Astrocyte (in vitro differentiated cells and primary cell): Measurements from ENCODE around the gene RP2. TPM values are rescaled to one million over a fixed set of nuclear protein-coding genes. Genes with fewer than 3 reads are reported as not detected.

Source experiments
- DNase-seq: peaks from one replicate; pipeline ENCODE4 v3.0.0-alpha.2; 2010; ENCODE audit warnings: low read depth
- FAIRE-seq: peaks from 2 replicates; lab custom pipeline; 2011; peaks lifted over from hg19 to GRCh38; lab: Jason Lieb, UNC
- H2AFZ ChIP-seq: 2 replicates; pipeline ENCODE4 v1.6.0; 2012; ENCODE audit warnings: low read depth, low read length, inconsistent platforms
- H3K27ac ChIP-seq: 2 replicates; pipeline ENCODE4 v1.5.1; 2011; ENCODE audit warnings: low read depth, low read length, inconsistent platforms
- H3K27me3 ChIP-seq: 2 replicates; pipeline ENCODE4 v1.6.0; 2011; ENCODE audit warnings: low read length, inconsistent platforms; ENCODE audit not compliant: insufficient read depth
- H3K36me3 ChIP-seq: 2 replicates; pipeline ENCODE4 v1.5.1; 2011; ENCODE audit warnings: low read length, inconsistent platforms; ENCODE audit not compliant: insufficient read depth
- H3K4me1 ChIP-seq: 2 replicates; pipeline ENCODE4 v1.5.1; 2011; ENCODE audit warnings: low read length, inconsistent platforms; ENCODE audit not compliant: insufficient read depth
- H3K4me2 ChIP-seq: 2 replicates; pipeline ENCODE4 v1.6.0; 2012; ENCODE audit warnings: low read length, inconsistent platforms
- H3K4me3 ChIP-seq: 2 replicates; pipeline ENCODE4 v1.5.1; 2011; ENCODE audit warnings: low read depth, mild to moderate bottlenecking, low read length, inconsistent platforms; ENCODE audit not compliant: insufficient read depth
- H3K79me2 ChIP-seq: 2 replicates; pipeline ENCODE4 v1.6.0; 2012; ENCODE audit warnings: mild to moderate bottlenecking, low read length, inconsistent platforms; ENCODE audit not compliant: insufficient read depth
- H3K9ac ChIP-seq: 2 replicates; pipeline ENCODE4 v1.6.0; 2012; ENCODE audit warnings: mild to moderate bottlenecking, low read length, inconsistent platforms
- H3K9me3 ChIP-seq: 2 replicates; pipeline ENCODE4 v1.5.1; 2012; ENCODE audit warnings: low read depth, mild to moderate bottlenecking, low read length, inconsistent platforms; ENCODE audit not compliant: insufficient read depth
- H4K20me1 ChIP-seq: 2 replicates; pipeline ENCODE4 v1.6.0; 2012; ENCODE audit warnings: low read length, inconsistent platforms; ENCODE audit not compliant: insufficient read depth
- H3K27ac Mint-ChIP-seq: one replicate; pipeline ENCODE4 v1.8.0; 2021; ENCODE audit warnings: mild to moderate bottlenecking, mixed read lengths; ENCODE audit not compliant: unreplicated experiment
- H3K27me3 Mint-ChIP-seq: one replicate; pipeline ENCODE4 v1.8.0; 2021; ENCODE audit warnings: low read depth, mixed read lengths; ENCODE audit not compliant: unreplicated experiment
- H3K36me3 Mint-ChIP-seq: one replicate; pipeline ENCODE4 v1.8.0; 2021; ENCODE audit warnings: low read depth, mixed read lengths; ENCODE audit not compliant: unreplicated experiment
- H3K4me1 Mint-ChIP-seq: one replicate; pipeline ENCODE4 v1.8.0; 2021; ENCODE audit warnings: low read depth, mixed read lengths; ENCODE audit not compliant: unreplicated experiment
- H3K4me3 Mint-ChIP-seq: one replicate; pipeline ENCODE4 v1.8.0; 2021; ENCODE audit warnings: mild to moderate bottlenecking, moderate library complexity, mixed read lengths; ENCODE audit not compliant: unreplicated experiment
- H3K9me3 Mint-ChIP-seq: one replicate; pipeline ENCODE4 v1.8.0; 2021; ENCODE audit warnings: mild to moderate bottlenecking, mixed read lengths; ENCODE audit not compliant: unreplicated experiment
- CTCF ChIP-seq: IDR thresholded peaks from 2 replicates; pipeline ENCODE4 v1.5.1; 2011; ENCODE audit warnings: low read depth, mild to moderate bottlenecking, inconsistent platforms, low read length, moderate library complexity; ENCODE audit not compliant: insufficient read depth
- EZH2 ChIP-seq: IDR thresholded peaks from 2 replicates; pipeline ENCODE4 v1.6.1; 2012; ENCODE audit warnings: mild to moderate bottlenecking, low read length, inconsistent platforms; ENCODE audit not compliant: insufficient read depth
- total RNA-seq: library from RNA; stranded (reverse); gene quantifications from 2 replicates; pipeline ENCODE4 v1.2.1, GENCODE V29; 2021

The RP2 gene
- total RNA-seq, 1 donor from 2014 or later, result 20.5 TPM

GRCh38 chrX:46873746-46874145 lies 36.9 kb downstream of the RP2 start:
- Histone ChIP-seq H3K4me2 (peak overlapping the region; percentile 63), H3K79me2 (no peaks in the 10 kb centered on the region), H3K9ac (no peak overlapping the region), H4K20me1 (no peaks in the 10 kb centered on the region), H3K27ac (no peak overlapping the region), H3K9me3 (no peaks in the 10 kb centered on the region), H3K36me3 (no peaks in the 10 kb centered on the region), H3K27me3 (no peaks in the 10 kb centered on the region), H2AFZ (no peak overlapping the region), H3K4me1 (peaks cover 3% of the 10 kb centered on the region), H3K4me3 (no peak overlapping the region)
- Mint-ChIP-seq H3K36me3 (peaks cover 2% of the 10 kb centered on the region), H3K4me3 (no peak overlapping the region), H3K27ac (no peak overlapping the region), H3K27me3 (no peaks in the 10 kb centered on the region), H3K9me3 (no peaks in the 10 kb centered on the region), H3K4me1 (peaks cover 4% of the 10 kb centered on the region)
- TF ChIP-seq CTCF (no peak), EZH2 (no peak)
- FAIRE-seq (no peak), DNase-seq (peak; percentile 3)

DNA sequence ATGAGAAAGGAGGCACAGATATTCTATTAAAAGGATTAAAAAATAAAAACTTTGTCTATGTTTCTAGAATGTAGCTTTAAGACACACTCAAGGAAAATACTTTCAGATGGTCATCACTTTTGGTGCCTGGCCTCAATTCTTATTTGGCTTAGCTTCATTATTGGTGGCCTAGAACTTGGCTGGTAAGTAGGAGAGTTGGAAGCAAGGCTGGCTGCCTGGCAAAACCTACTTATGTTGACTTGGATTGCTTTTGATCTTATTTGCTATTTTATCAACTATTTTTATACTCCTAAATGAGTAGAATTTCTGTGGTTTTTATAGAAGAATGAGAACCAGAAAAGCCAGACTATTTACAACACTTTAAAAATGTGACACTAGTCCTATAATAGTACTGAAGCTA lies 40.1 kb downstream of the RP2 start:
- Histone ChIP-seq H3K36me3 (no peaks in the 10 kb centered on the region), H3K27ac (no peak overlapping the region), H3K4me1 (peaks cover 3% of the 10 kb centered on the region), H3K4me2 (no peak overlapping the region), H3K4me3 (no peak overlapping the region), H3K9me3 (no peaks in the 10 kb centered on the region), H2AFZ (no peak overlapping the region), H3K79me2 (no peaks in the 10 kb centered on the region), H4K20me1 (no peaks in the 10 kb centered on the region), H3K27me3 (no peaks in the 10 kb centered on the region), H3K9ac (no peak overlapping the region)
- H3K4me1 Mint-ChIP-seq, result peaks cover 4% of the 10 kb centered on the region
- H3K27ac Mint-ChIP-seq, result no peak overlapping the region
- FAIRE-seq, result no peak
- H3K4me3 Mint-ChIP-seq, result no peak overlapping the region
- H3K9me3 Mint-ChIP-seq, result no peaks in the 10 kb centered on the region
- no peaks in the 10 kb centered on the region for H3K36me3 Mint-ChIP-seq
- DNase-seq, result peak; percentile 13
- TF ChIP-seq CTCF (no peak), EZH2 (no peak)
- H3K27me3 Mint-ChIP-seq, result no peaks in the 10 kb centered on the region

DNA sequence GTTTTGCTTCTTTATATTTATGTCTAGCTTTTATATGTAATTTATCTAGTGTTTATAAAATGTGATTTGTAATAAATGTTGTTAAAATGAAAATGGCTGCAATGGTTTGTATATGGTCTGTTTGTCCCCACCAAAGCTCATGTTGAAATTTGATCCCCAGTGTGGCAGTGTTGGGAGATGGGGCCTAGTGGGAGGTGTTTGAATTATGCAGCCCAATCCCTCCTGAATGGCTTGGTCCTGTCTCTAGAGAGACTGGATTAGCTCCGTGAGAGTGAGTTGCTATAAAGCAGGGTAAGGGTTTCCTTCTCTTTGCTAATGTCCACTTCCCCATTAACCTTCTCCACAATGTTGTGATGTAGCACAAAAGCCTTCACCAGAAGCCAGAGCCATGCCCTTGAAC lies 45.4 kb downstream of the RP2 start:
- no peak for TF ChIP-seq CTCF
- no peak for TF ChIP-seq EZH2
- Mint-ChIP-seq H3K36me3 (no peaks in the 10 kb centered on the region), H3K27ac (no peak overlapping the region), H3K4me1 (no peaks in the 10 kb centered on the region), H3K27me3 (no peaks in the 10 kb centered on the region), H3K9me3 (no peaks in the 10 kb centered on the region), H3K4me3 (no peak overlapping the region)
- Histone ChIP-seq H3K9me3 (no peaks in the 10 kb centered on the region), H3K4me3 (no peak overlapping the region), H3K79me2 (no peaks in the 10 kb centered on the region), H3K4me1 (no peaks in the 10 kb centered on the region), H3K9ac (no peak overlapping the region), H3K4me2 (no peak overlapping the region), H3K27me3 (no peaks in the 10 kb centered on the region), H3K27ac (no peak overlapping the region), H2AFZ (no peak overlapping the region), H3K36me3 (no peaks in the 10 kb centered on the region), H4K20me1 (no peaks in the 10 kb centered on the region)
- DNase-seq (no peak), FAIRE-seq (no peak)
